H1 (cell line): ENCODE results near the gene MGST2. TPM values are rescaled to one million over a fixed set of nuclear protein-coding genes. Genes with fewer than 3 reads are reported as not detected.

Experiments
- CTCF ChIA-PET: fragments of 300-600 bp; sonication (Branson Sonifier 250); formaldehyde crosslinking; loops from one replicate; lab custom pipeline; 2021; ENCODE audit not compliant: partially characterized antibody; lab: Charles Lee
- POLR2A ChIA-PET: fragments of 300-600 bp; sonication (Branson Sonifier 250); formaldehyde crosslinking; loops from one replicate; lab custom pipeline; 2021; ENCODE audit warnings: inconsistent platforms; ENCODE audit not compliant: partially characterized antibody; lab: Charles Lee
- DNase-seq, 2 experiments: peaks; one replicate each; pipeline versions ENCODE4 v3.0.0 to v3.0.0-alpha.2; 2010 to 2022; ENCODE audit warnings: low spot score in 2 of 2, low read depth in 1 of 2, mixed read lengths in 1 of 2
- FAIRE-seq: peaks from 2 replicates; lab custom pipeline; 2011; peaks lifted over from hg19 to GRCh38; lab: Jason Lieb, UNC
- H2AFZ ChIP-seq: 2 replicates; pipeline ENCODE4 v1.8.1; 2012; ENCODE audit warnings: low read length, inconsistent platforms
- H2AK5ac ChIP-seq: 2 replicates; pipeline ENCODE4 v1.6.1; 2013; ENCODE audit warnings: low read depth, low read length
- H2BK120ac ChIP-seq: replicated peaks from 2 replicates; pipeline ENCODE3; 2013; ENCODE audit warnings: low read depth, low read length, inconsistent platforms
- H2BK12ac ChIP-seq: 2 replicates; pipeline ENCODE4 v1.6.1; 2013; ENCODE audit warnings: low read depth, low read length
- H2BK15ac ChIP-seq: 2 replicates; pipeline ENCODE4 v1.6.1; 2013; ENCODE audit warnings: low read length
- H2BK20ac ChIP-seq: 2 replicates; pipeline ENCODE4 v1.6.1; 2013; ENCODE audit warnings: low read length
- H2BK5ac ChIP-seq: 2 replicates; pipeline ENCODE4 v1.6.1; 2013; ENCODE audit warnings: low read depth, low read length
- H3K14ac ChIP-seq: 2 replicates; pipeline ENCODE4 v1.6.1; 2013; ENCODE audit warnings: inconsistent platforms; ENCODE audit not compliant: insufficient read length
- H3K18ac ChIP-seq: 2 replicates; pipeline ENCODE4 v1.6.1; 2013; ENCODE audit warnings: low read length; ENCODE audit errors: extremely low read depth
- H3K23ac ChIP-seq: 2 replicates; pipeline ENCODE4 v1.6.1; 2013; ENCODE audit warnings: inconsistent platforms; ENCODE audit not compliant: insufficient read length
- H3K23me2 ChIP-seq: 2 replicates; pipeline ENCODE4 v1.6.1; 2013; ENCODE audit warnings: low read depth, low read length
- H3K27ac ChIP-seq: 2 replicates; pipeline ENCODE4 v1.6.1; 2011; ENCODE audit warnings: low read depth, low read length, inconsistent platforms
- H3K27me3 ChIP-seq, 4 experiments: replicated peaks in 1 of 4; 1 replicate in 1 of 4; 2 replicates in 3 of 4; pipeline versions ENCODE4 v1.6.1 to v1.8.1; 2011 to 2013; ENCODE audit warnings: low read length in 3 of 4, mild to moderate bottlenecking in 3 of 4, inconsistent platforms in 2 of 4, mixed read lengths in 2 of 4, moderate library complexity in 1 of 4; ENCODE audit not compliant: control insufficient read depth in 3 of 4, insufficient read depth in 3 of 4; ENCODE audit errors: extremely low read depth in 1 of 4
- H3K36me3 ChIP-seq, 4 experiments: 2 replicates each; pipeline versions ENCODE4 v1.6.1 to v1.8.1; 2011 to 2013; ENCODE audit warnings: mild to moderate bottlenecking in 4 of 4, low read length in 3 of 4, moderate library complexity in 2 of 4, control low read depth in 1 of 4, inconsistent platforms in 1 of 4; ENCODE audit not compliant: insufficient read depth in 4 of 4, control insufficient read depth in 2 of 4
- H3K4ac ChIP-seq: replicated peaks from 2 replicates; pipeline ENCODE3; 2013; ENCODE audit warnings: low read length, low read depth, mixed read lengths, inconsistent platforms; ENCODE audit not compliant: insufficient read length
- H3K4me1 ChIP-seq, 4 experiments: replicated peaks in 1 of 4; 1 replicate in 1 of 4; 2 replicates in 3 of 4; pipeline versions ENCODE4 v1.6.1 to v1.8.1; 2011 to 2013; ENCODE audit warnings: low read length in 3 of 4, inconsistent platforms in 2 of 4, mixed read lengths in 1 of 4; ENCODE audit not compliant: insufficient read depth in 4 of 4, control insufficient read depth in 3 of 4
- H3K4me2 ChIP-seq, 2 experiments: 2 replicates each; pipeline versions ENCODE4 v1.6.1 to v1.8.1; 2011 to 2013; ENCODE audit warnings: low read depth in 2 of 2, low read length in 2 of 2, control low read depth in 1 of 2, inconsistent platforms in 1 of 2, mild to moderate bottlenecking in 1 of 2; ENCODE audit not compliant: insufficient read depth in 1 of 2
- H3K4me3 ChIP-seq, 4 experiments: fragments of 200-600, 300-600 bp in 1 of 4; sonication (generic), shearing (Covaris generic), sonication (Bioruptor Twin) in 1 of 4; 2 replicates each; pipeline versions ENCODE4 v1.5.1 to v1.8.1; 2011 to 2016; ENCODE audit warnings: low read length in 4 of 4, low read depth in 3 of 4, control low read depth in 2 of 4, inconsistent platforms in 2 of 4, mild to moderate bottlenecking in 2 of 4, mixed read lengths in 1 of 4, moderate library complexity in 1 of 4; ENCODE audit not compliant: insufficient read depth in 2 of 4; ENCODE audit errors: extremely low read depth in 1 of 4
- H3K56ac ChIP-seq: replicated peaks from 2 replicates; pipeline ENCODE3; 2013; ENCODE audit warnings: low read depth, mild to moderate bottlenecking, mixed read lengths, low read length, inconsistent platforms; ENCODE audit not compliant: insufficient read length
- H3K79me1 ChIP-seq: 2 replicates; pipeline ENCODE4 v1.6.1; 2013; ENCODE audit warnings: low read depth, low read length, control low read depth
- H3K79me2 ChIP-seq, 2 experiments: 2 replicates each; pipeline versions ENCODE4 v1.6.1 to v1.8.1; 2012 to 2013; ENCODE audit warnings: low read length in 2 of 2, mild to moderate bottlenecking in 2 of 2, inconsistent platforms in 1 of 2; ENCODE audit not compliant: insufficient read depth in 2 of 2, control insufficient read depth in 1 of 2
- H3K9ac ChIP-seq, 4 experiments: replicated peaks in 1 of 4; 1 replicate in 1 of 4; 2 replicates in 3 of 4; pipeline versions ENCODE4 v1.6.1 to v1.8.1; 2011 to 2013; ENCODE audit warnings: low read depth in 3 of 4, low read length in 3 of 4, control low read depth in 2 of 4, mild to moderate bottlenecking in 2 of 4, moderate library complexity in 2 of 4, inconsistent platforms in 1 of 4; ENCODE audit errors: extremely low read depth in 1 of 4
- H3K9me3 ChIP-seq, 2 experiments: 2 replicates each; pipeline versions ENCODE4 v1.6.1 to v1.8.1; 2012 to 2013; ENCODE audit warnings: mild to moderate bottlenecking in 2 of 2, moderate library complexity in 2 of 2, control low read depth in 1 of 2, inconsistent platforms in 1 of 2, low read depth in 1 of 2, low read length in 1 of 2, mixed read lengths in 1 of 2; ENCODE audit not compliant: insufficient read depth in 2 of 2
- H4K20me1 ChIP-seq, 2 experiments: replicated peaks in 1 of 2; 2 replicates each; pipeline versions ENCODE3 to v1.8.1; 2011 to 2013; ENCODE audit warnings: inconsistent platforms in 2 of 2, low read length in 2 of 2, mild to moderate bottlenecking in 1 of 2; ENCODE audit not compliant: insufficient read depth in 2 of 2, control insufficient read depth in 1 of 2
- H4K5ac ChIP-seq: 2 replicates; pipeline ENCODE4 v1.6.1; 2013; ENCODE audit warnings: low read length, low read depth, mixed read lengths, inconsistent platforms; ENCODE audit not compliant: insufficient read length
- H4K8ac ChIP-seq: 2 replicates; pipeline ENCODE4 v1.8.0; 2013; ENCODE audit warnings: mild to moderate bottlenecking, moderate library complexity, low read length, inconsistent platforms; ENCODE audit not compliant: insufficient read depth; ENCODE audit errors: extremely low read depth
- H4K91ac ChIP-seq: replicated peaks from 2 replicates; pipeline ENCODE3; 2013; ENCODE audit warnings: low read length, mixed read lengths, inconsistent platforms; ENCODE audit not compliant: insufficient read length
- BACH1 ChIP-seq: IDR thresholded peaks from 2 replicates; pipeline ENCODE4 v1.6.1; 2012; ENCODE audit warnings: low read length, improper control_type of control experiment
- CHD2 ChIP-seq: IDR thresholded peaks from 2 replicates; pipeline ENCODE4 v1.6.1; 2012; ENCODE audit warnings: low read length, improper control_type of control experiment
- EGR1 ChIP-seq: IDR thresholded peaks from 2 replicates; pipeline ENCODE4 v1.6.1; 2011; ENCODE audit warnings: low read depth, low read length, borderline replicate concordance
- HDAC6 ChIP-seq: IDR thresholded peaks from one replicate; pipeline ENCODE4 v1.7.1; 2012; ENCODE audit warnings: low read depth, mild to moderate bottlenecking, inconsistent platforms, low read length, moderate library complexity
- JUN ChIP-seq: IDR thresholded peaks from 2 replicates; pipeline ENCODE4 v1.6.1; 2011; ENCODE audit warnings: low read depth, mild to moderate bottlenecking, improper control_type of control experiment, low read length
- RAD21 ChIP-seq, 2 experiments: IDR thresholded peaks in 1 of 2; conservative IDR thresholded peaks in 1 of 2; 2 replicates each; pipeline ENCODE4 v1.6.1; 2011; ENCODE audit warnings: low read depth in 2 of 2, low read length in 2 of 2, improper control_type of control experiment in 1 of 2, inconsistent platforms in 1 of 2, mild to moderate bottlenecking in 1 of 2, moderate library complexity in 1 of 2
- SAP30 ChIP-seq: fragments of 300-600 bp; sonication (generic); IDR thresholded peaks from 2 replicates; pipeline ENCODE4 v1.7.1; 2012; ENCODE audit warnings: low read length, moderate library complexity, mild to moderate bottlenecking, inconsistent platforms; ENCODE audit not compliant: insufficient read depth, insufficient replicate concordance
- SIN3A ChIP-seq, 2 experiments: IDR thresholded peaks in 1 of 2; conservative IDR thresholded peaks in 1 of 2; 2 replicates each; pipeline ENCODE4 v1.6.1; 2011 to 2012; ENCODE audit warnings: low read length in 2 of 2, improper control_type of control experiment in 1 of 2, low read depth in 1 of 2, mild to moderate bottlenecking in 1 of 2
- SP1 ChIP-seq: IDR thresholded peaks from 2 replicates; pipeline ENCODE4 v1.6.1; 2011; ENCODE audit warnings: low read depth, low read length
- TAF7 ChIP-seq: optimal IDR thresholded peaks from 2 replicates; pipeline ENCODE3; 2011; ENCODE audit warnings: low read depth, mild to moderate bottlenecking, inconsistent platforms, low read length, moderate library complexity, borderline replicate concordance
- WGBS, 2 experiments: shearing (Covaris generic) in 1 of 2; methylation state at CpG; one replicate each; pipeline versions ENCODE4 v1.1.6 to v1.1.7; 2013 to 2015; ENCODE audit warnings: low lambda C conversion rate in 2 of 2, mixed read lengths in 2 of 2, inconsistent platforms in 1 of 2, low coverage in 1 of 2, missing lambda C conversion rate in 1 of 2; ENCODE audit not compliant: insufficient replicate concordance in 2 of 2, insufficient coverage in 1 of 2, insufficient read length in 1 of 2; ENCODE audit errors: extremely low coverage in 1 of 2, missing lambda C conversion rate in 1 of 2; 5-methylcytosine and 5-hydroxymethylcytosine counted together
- polyA plus RNA-seq, 7 experiments: library from polyadenylated mRNA; depleted of rRNA in 3 of 7; stranded (reverse) in 5 of 7; unstranded in 2 of 7; fragments of >200 nt in 5 of 7; fragments of 200-250 nt in 2 of 7; gene quantifications; 1 replicate in 5 of 7; 2 replicates in 1 of 7; 4 replicates in 1 of 7; pipeline versions ENCODE4 v1.2.1 to v1.2.3, GENCODE V29; 2011 to 2013; ENCODE audit warnings: missing spikeins in 2 of 7, mixed read lengths in 2 of 7
- total RNA-seq: library from RNA; stranded (reverse); fragmentation: NEBNext Ultra II Directional; extraction: Animal tissue kit (Norgen Biotek cat#: 25700); gene quantifications from 2 replicates; pipeline ENCODE4 v1.2.1, GENCODE V29; 2021
- TF ChIP-seq, protein P1 (sequence below): IDR thresholded peaks from 2 replicates; pipeline ENCODE4 v1.6.1; 2011; ENCODE audit warnings: low read depth, mild to moderate bottlenecking, low read length; ENCODE audit not compliant: insufficient read depth
- TF ChIP-seq, protein P2 (sequence below): IDR thresholded peaks from 2 replicates; pipeline ENCODE4 v1.6.1; 2012; ENCODE audit warnings: low read length, inconsistent platforms

MGST2 gene
- total and polyA plus RNA-seq, 2 of the 8 experiments (the other 6 are each of a cell fraction or from before 2014, with no cell fraction given) = 8.0 to 13.6 TPM

DNA sequence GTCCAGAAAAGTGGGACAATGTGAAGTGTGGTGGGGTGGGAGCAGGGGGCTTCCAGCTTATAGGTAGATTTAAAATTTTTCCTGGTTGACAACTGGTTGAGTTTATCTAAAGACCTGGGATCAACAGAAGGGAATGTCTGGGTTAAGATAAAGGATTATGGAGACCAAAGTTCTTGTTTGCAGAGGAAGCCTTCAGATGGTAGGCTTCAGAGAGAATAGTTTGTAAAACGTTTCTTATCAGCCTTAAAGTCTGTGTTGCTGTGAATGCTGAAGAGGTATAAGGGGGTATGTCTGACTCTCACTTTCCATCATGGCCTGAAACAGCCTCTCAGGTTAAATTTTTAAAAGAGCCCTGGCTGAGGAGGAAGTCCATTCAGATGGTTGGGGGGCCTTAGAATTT lies 20.5 kb downstream of the MGST2 start:
- H2BK12ac ChIP-seq = no peak overlapping the region
- no peak overlapping the region for H3K4me2 ChIP-seq
- no peak overlapping the region for H3K27ac ChIP-seq
- no peak overlapping the region for H3K18ac ChIP-seq
- CTCF ChIA-PET = no interaction called here
- no peaks in the 10 kb centered on the region for H3K23me2 ChIP-seq
- H2BK20ac ChIP-seq = no peak overlapping the region
- no peak overlapping the region for H4K8ac ChIP-seq
- H3K4ac ChIP-seq = no peak overlapping the region
- no peak overlapping the region for H4K5ac ChIP-seq
- H2BK120ac ChIP-seq = no peak overlapping the region
- H3K56ac ChIP-seq = no peak overlapping the region
- H3K79me2 ChIP-seq = no peaks in the 10 kb centered on the region
- H3K14ac ChIP-seq = no peak overlapping the region
- H3K79me1 ChIP-seq = no peaks in the 10 kb centered on the region
- no peaks in the 10 kb centered on the region for H3K9me3 ChIP-seq
- WGBS, 2 experiments = 56% methylated on average over 1 of the region's 1 CpG; no CpG with 5 or more reads in 1 of the 2 experiments
- POLR2A ChIA-PET = no interaction called here
- H3K27me3 ChIP-seq = no peaks in the 10 kb centered on the region
- H3K4me1 ChIP-seq = no peaks in the 10 kb centered on the region
- no peaks in the 10 kb centered on the region for H3K36me3 ChIP-seq
- H3K4me3 ChIP-seq = no peak overlapping the region
- no peak overlapping the region for H3K23ac ChIP-seq
- no peak overlapping the region for H4K91ac ChIP-seq
- FAIRE-seq (no peak), DNase-seq (no peak)
- no peak overlapping the region for H2AK5ac ChIP-seq
- H2BK15ac ChIP-seq = no peak overlapping the region
- H4K20me1 ChIP-seq = no peaks in the 10 kb centered on the region
- no peak overlapping the region for H3K9ac ChIP-seq
- H2AFZ ChIP-seq = no peak overlapping the region
- no peak overlapping the region for H2BK5ac ChIP-seq
- no peak for TF ChIP-seq HDAC6
- no peak for TF ChIP-seq JUN
- TF ChIP-seq EGR1 = no peak
- TF ChIP-seq, protein P1, sequence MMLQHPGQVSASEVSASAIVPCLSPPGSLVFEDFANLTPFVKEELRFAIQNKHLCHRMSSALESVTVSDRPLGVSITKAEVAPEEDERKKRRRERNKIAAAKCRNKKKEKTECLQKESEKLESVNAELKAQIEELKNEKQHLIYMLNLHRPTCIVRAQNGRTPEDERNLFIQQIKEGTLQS = no peak
- no peak for TF ChIP-seq TAF7
- TF ChIP-seq SP1 = no peak
- no peak for TF ChIP-seq SIN3A (conservative IDR thresholded peaks at IDR 0.05 in 1 of 2, IDR thresholded peaks at IDR 0.05 in 1 of 2; ENCODE audit: low read depth in 1 of 2, low read length in 2 of 2)
- TF ChIP-seq BACH1 = no peak
- TF ChIP-seq CHD2 = no peak
- TF ChIP-seq RAD21 (IDR thresholded peaks at IDR 0.05 in 1 of 2, conservative IDR thresholded peaks at IDR 0.05 in 1 of 2; ENCODE audit: low read depth in 2 of 2, low read length in 2 of 2) = no peak
- TF ChIP-seq SAP30 = no peak
- TF ChIP-seq, protein P2, sequence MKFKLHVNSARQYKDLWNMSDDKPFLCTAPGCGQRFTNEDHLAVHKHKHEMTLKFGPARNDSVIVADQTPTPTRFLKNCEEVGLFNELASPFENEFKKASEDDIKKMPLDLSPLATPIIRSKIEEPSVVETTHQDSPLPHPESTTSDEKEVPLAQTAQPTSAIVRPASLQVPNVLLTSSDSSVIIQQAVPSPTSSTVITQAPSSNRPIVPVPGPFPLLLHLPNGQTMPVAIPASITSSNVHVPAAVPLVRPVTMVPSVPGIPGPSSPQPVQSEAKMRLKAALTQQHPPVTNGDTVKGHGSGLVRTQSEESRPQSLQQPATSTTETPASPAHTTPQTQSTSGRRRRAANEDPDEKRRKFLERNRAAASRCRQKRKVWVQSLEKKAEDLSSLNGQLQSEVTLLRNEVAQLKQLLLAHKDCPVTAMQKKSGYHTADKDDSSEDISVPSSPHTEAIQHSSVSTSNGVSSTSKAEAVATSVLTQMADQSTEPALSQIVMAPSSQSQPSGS = no peak
